Liver (tissue), 9 donors: ENCODE data around the gene TTLL5. TPM values are rescaled to one million over a fixed set of nuclear protein-coding genes. Genes with fewer than 3 reads are reported as not detected.

Experiments
- DNase-seq: peaks from one replicate; pipeline ENCODE4 v3.0.0-alpha.2; 2017; ENCODE audit warnings: low spot score
- H3K27ac ChIP-seq, 2 donors: one replicate each; pipeline ENCODE4 v1.7.0; 2013; ENCODE audit warnings: inconsistent platforms in 2 of 2, low read length in 2 of 2, control low read depth in 1 of 2, low read depth in 1 of 2, mild to moderate bottlenecking in 1 of 2
- H3K27me3 ChIP-seq, 4 donors: one replicate each; pipeline versions ENCODE4 v1.6.1 to v1.7.0; 2013; ENCODE audit warnings: low read length in 3 of 4, inconsistent platforms in 1 of 4, mild to moderate bottlenecking in 1 of 4, moderate library complexity in 1 of 4; ENCODE audit not compliant: control insufficient read depth in 4 of 4, insufficient read depth in 4 of 4
- H3K36me3 ChIP-seq, 4 donors: one replicate each; pipeline versions ENCODE4 v1.6.1 to v1.7.0; 2013; ENCODE audit warnings: low read length in 3 of 4, mild to moderate bottlenecking in 3 of 4, low read depth in 1 of 4, moderate library complexity in 1 of 4; ENCODE audit not compliant: control insufficient read depth in 4 of 4, insufficient read depth in 3 of 4
- H3K4me1 ChIP-seq, 4 donors: one replicate each; pipeline versions ENCODE4 v1.6.1 to v1.7.0; 2013; ENCODE audit warnings: low read length in 3 of 4, mild to moderate bottlenecking in 3 of 4, moderate library complexity in 1 of 4; ENCODE audit not compliant: control insufficient read depth in 4 of 4, insufficient read depth in 4 of 4
- H3K4me3 ChIP-seq, 3 donors: one replicate each; pipeline versions ENCODE4 v1.6.1 to v1.7.0; 2013; ENCODE audit warnings: low read length in 3 of 3, control low read depth in 1 of 3, low read depth in 1 of 3, mild to moderate bottlenecking in 1 of 3
- H3K9ac ChIP-seq, 2 donors: one replicate each; pipeline ENCODE4 v1.7.0; 2013; ENCODE audit warnings: low read length in 2 of 2, mild to moderate bottlenecking in 2 of 2, moderate library complexity in 2 of 2, control low read depth in 1 of 2, low read depth in 1 of 2
- H3K9me3 ChIP-seq, 4 donors: one replicate each; pipeline versions ENCODE4 v1.6.1 to v1.7.0; 2013; ENCODE audit warnings: low read length in 3 of 4; ENCODE audit not compliant: control insufficient read depth in 4 of 4
- EGR1 ChIP-seq, 2 donors: IDR thresholded peaks; 2 replicates each; pipeline ENCODE4 v1.6.1; 2016 to 2018; ENCODE audit warnings: antibody characterized with exemption in 2 of 2, low read depth in 2 of 2
- FOXA1 ChIP-seq: IDR thresholded peaks from 2 replicates; pipeline ENCODE4 v1.6.1; 2016; ENCODE audit warnings: antibody characterized with exemption
- FOXA2 ChIP-seq: IDR thresholded peaks from 2 replicates; pipeline ENCODE4 v1.6.1; 2016; ENCODE audit warnings: antibody characterized with exemption
- GABPA ChIP-seq, 2 donors: IDR thresholded peaks in 1 of 2; conservative IDR thresholded peaks in 1 of 2; 2 replicates each; pipeline ENCODE4 v1.6.1; 2016; ENCODE audit warnings: antibody characterized with exemption in 2 of 2, mild to moderate bottlenecking in 1 of 2, moderate library complexity in 1 of 2
- HNF4A ChIP-seq, 2 donors: conservative IDR thresholded peaks; 2 replicates each; pipeline ENCODE4 v1.6.1; 2016; ENCODE audit warnings: antibody characterized with exemption in 2 of 2, mild to moderate bottlenecking in 2 of 2
- HNF4G ChIP-seq: IDR thresholded peaks from 2 replicates; pipeline ENCODE4 v1.6.1; 2016; ENCODE audit warnings: antibody characterized with exemption
- JUND ChIP-seq, 2 donors: IDR thresholded peaks; 2 replicates each; pipeline ENCODE4 v1.6.1; 2016; ENCODE audit warnings: antibody characterized with exemption in 2 of 2
- NR2F2 ChIP-seq: IDR thresholded peaks from 2 replicates; pipeline ENCODE4 v1.6.1; 2016; ENCODE audit warnings: antibody characterized with exemption
- RAD21 ChIP-seq, 2 donors: IDR thresholded peaks; 2 replicates each; pipeline ENCODE4 v1.6.1; 2016; ENCODE audit warnings: antibody characterized with exemption in 2 of 2, mild to moderate bottlenecking in 2 of 2
- RXRA ChIP-seq, 2 donors: IDR thresholded peaks; 2 replicates each; pipeline ENCODE4 v1.6.1; 2017 to 2018; ENCODE audit warnings: antibody characterized with exemption in 2 of 2, mild to moderate bottlenecking in 1 of 2
- SP1 ChIP-seq: IDR thresholded peaks from 2 replicates; pipeline ENCODE4 v1.6.1; 2018; ENCODE audit warnings: antibody characterized with exemption, mild to moderate bottlenecking
- TAF1 ChIP-seq: conservative IDR thresholded peaks from 2 replicates; pipeline ENCODE4 v1.6.1; 2016; ENCODE audit warnings: antibody characterized with exemption, mild to moderate bottlenecking
- YY1 ChIP-seq: IDR thresholded peaks from 2 replicates; pipeline ENCODE4 v1.6.1; 2016; ENCODE audit warnings: antibody characterized with exemption, mild to moderate bottlenecking
- WGBS: extraction: QIAGEN DNeasy Blood & Tissue Kit; methylation state at CpG from one replicate; pipeline ENCODE4 v1.1.7; 2013; 5-methylcytosine and 5-hydroxymethylcytosine counted together
- polyA plus RNA-seq, 2 donors: library from polyadenylated mRNA; stranded (reverse) in 1 of 2; unstranded in 1 of 2; fragments of 200-250 nt in 1 of 2; fragments of >200 nt in 1 of 2; fragmentation: Nextera tagmentation in 1 of 2; extraction: Ambion mirVana in 1 of 2; gene quantifications; one replicate each; pipeline versions ENCODE4 v1.2.1 to v1.2.3, GENCODE V29; 2013 to 2015
- total RNA-seq, 2 donors: library from RNA; depleted of rRNA; stranded (reverse); fragments of >200 nt; gene quantifications; one replicate each; pipeline ENCODE4 v1.2.3, GENCODE V29; 2014
- TF ChIP-seq, protein P1 (sequence below): IDR thresholded peaks from 2 replicates; pipeline ENCODE4 v1.6.1; 2016; ENCODE audit warnings: antibody characterized with exemption, mild to moderate bottlenecking
- TF ChIP-seq, protein P2 (sequence below): IDR thresholded peaks from 2 replicates; pipeline ENCODE4 v1.6.1; 2016; ENCODE audit warnings: antibody characterized with exemption
- TF ChIP-seq, protein P3 (sequence below): fragments of 150-350 bp; IDR thresholded peaks from 2 replicates; pipeline ENCODE4 v1.5.1; 2017; ENCODE audit warnings: improper control_type of control experiment, low read depth, low read length; ENCODE audit not compliant: missing input control
- TF ChIP-seq, protein P4 (sequence below): IDR thresholded peaks from 2 replicates; pipeline ENCODE4 v1.6.1; 2016; ENCODE audit warnings: antibody characterized with exemption
- donor health status: healthy.
- donor health status: healthy.
- donor health status: healthy.
- donor health status: healthy.
- donor health status: healthy.

Gene TTLL5
- total and polyA plus RNA-seq, 4 donors, result 4.3 to 14.2 (median 9.8) TPM

DNA sequence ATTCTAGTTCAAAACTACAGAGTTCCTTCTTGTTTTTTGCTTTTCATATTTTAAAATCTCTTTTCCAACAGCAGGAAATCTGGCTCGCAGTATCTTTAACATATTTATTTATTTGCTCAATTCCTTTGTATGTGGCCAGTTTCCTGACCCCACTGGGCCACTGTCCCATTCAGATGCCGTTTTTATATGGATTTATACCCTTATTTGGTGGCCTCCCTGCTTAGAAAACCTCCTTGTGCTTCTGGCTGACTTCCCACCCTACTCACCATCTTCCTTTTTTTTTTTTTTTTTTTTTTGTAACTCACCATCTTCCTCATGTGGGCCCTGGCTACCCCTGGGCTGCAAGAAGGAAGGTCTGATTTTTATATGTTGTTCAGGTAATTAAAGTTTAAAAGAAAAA is 53.9 kb downstream of the TTLL5 start:
- TF ChIP-seq TAF1, result no peak
- no peak for TF ChIP-seq HNF4A (conservative IDR thresholded peaks at IDR 0.05)
- TF ChIP-seq FOXA2, result no peak
- no peak for TF ChIP-seq YY1
- TF ChIP-seq NR2F2, result no peak
- TF ChIP-seq, protein P1, sequence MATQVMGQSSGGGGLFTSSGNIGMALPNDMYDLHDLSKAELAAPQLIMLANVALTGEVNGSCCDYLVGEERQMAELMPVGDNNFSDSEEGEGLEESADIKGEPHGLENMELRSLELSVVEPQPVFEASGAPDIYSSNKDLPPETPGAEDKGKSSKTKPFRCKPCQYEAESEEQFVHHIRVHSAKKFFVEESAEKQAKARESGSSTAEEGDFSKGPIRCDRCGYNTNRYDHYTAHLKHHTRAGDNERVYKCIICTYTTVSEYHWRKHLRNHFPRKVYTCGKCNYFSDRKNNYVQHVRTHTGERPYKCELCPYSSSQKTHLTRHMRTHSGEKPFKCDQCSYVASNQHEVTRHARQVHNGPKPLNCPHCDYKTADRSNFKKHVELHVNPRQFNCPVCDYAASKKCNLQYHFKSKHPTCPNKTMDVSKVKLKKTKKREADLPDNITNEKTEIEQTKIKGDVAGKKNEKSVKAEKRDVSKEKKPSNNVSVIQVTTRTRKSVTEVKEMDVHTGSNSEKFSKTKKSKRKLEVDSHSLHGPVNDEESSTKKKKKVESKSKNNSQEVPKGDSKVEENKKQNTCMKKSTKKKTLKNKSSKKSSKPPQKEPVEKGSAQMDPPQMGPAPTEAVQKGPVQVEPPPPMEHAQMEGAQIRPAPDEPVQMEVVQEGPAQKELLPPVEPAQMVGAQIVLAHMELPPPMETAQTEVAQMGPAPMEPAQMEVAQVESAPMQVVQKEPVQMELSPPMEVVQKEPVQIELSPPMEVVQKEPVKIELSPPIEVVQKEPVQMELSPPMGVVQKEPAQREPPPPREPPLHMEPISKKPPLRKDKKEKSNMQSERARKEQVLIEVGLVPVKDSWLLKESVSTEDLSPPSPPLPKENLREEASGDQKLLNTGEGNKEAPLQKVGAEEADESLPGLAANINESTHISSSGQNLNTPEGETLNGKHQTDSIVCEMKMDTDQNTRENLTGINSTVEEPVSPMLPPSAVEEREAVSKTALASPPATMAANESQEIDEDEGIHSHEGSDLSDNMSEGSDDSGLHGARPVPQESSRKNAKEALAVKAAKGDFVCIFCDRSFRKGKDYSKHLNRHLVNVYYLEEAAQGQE, result no peak
- TF ChIP-seq, protein P2, sequence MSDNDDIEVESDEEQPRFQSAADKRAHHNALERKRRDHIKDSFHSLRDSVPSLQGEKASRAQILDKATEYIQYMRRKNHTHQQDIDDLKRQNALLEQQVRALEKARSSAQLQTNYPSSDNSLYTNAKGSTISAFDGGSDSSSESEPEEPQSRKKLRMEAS, result no peak
- no peak for TF ChIP-seq GABPA (IDR thresholded peaks at IDR 0.05 in 1 of 2, conservative IDR thresholded peaks at IDR 0.05 in 1 of 2)
- TF ChIP-seq, protein P3, sequence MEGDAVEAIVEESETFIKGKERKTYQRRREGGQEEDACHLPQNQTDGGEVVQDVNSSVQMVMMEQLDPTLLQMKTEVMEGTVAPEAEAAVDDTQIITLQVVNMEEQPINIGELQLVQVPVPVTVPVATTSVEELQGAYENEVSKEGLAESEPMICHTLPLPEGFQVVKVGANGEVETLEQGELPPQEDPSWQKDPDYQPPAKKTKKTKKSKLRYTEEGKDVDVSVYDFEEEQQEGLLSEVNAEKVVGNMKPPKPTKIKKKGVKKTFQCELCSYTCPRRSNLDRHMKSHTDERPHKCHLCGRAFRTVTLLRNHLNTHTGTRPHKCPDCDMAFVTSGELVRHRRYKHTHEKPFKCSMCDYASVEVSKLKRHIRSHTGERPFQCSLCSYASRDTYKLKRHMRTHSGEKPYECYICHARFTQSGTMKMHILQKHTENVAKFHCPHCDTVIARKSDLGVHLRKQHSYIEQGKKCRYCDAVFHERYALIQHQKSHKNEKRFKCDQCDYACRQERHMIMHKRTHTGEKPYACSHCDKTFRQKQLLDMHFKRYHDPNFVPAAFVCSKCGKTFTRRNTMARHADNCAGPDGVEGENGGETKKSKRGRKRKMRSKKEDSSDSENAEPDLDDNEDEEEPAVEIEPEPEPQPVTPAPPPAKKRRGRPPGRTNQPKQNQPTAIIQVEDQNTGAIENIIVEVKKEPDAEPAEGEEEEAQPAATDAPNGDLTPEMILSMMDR, result no peak
- TF ChIP-seq JUND (IDR thresholded peaks at IDR 0.05), result no peak
- TF ChIP-seq, protein P4, sequence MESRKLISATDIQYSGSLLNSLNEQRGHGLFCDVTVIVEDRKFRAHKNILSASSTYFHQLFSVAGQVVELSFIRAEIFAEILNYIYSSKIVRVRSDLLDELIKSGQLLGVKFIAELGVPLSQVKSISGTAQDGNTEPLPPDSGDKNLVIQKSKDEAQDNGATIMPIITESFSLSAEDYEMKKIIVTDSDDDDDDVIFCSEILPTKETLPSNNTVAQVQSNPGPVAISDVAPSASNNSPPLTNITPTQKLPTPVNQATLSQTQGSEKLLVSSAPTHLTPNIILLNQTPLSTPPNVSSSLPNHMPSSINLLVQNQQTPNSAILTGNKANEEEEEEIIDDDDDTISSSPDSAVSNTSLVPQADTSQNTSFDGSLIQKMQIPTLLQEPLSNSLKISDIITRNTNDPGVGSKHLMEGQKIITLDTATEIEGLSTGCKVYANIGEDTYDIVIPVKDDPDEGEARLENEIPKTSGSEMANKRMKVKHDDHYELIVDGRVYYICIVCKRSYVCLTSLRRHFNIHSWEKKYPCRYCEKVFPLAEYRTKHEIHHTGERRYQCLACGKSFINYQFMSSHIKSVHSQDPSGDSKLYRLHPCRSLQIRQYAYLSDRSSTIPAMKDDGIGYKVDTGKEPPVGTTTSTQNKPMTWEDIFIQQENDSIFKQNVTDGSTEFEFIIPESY, result no peak
- no peak for TF ChIP-seq RXRA (IDR thresholded peaks at IDR 0.05)
- TF ChIP-seq FOXA1, result no peak
- TF ChIP-seq EGR1 (IDR thresholded peaks at IDR 0.05; ENCODE audit: low read depth in 2 of 2), result no peak
- Histone ChIP-seq H3K4me1 (peaks cover 2 to 12% (median 5%) of the 10 kb centered on the region in 4 donors), H3K9ac (no peak overlapping the region), H3K4me3 (no peak overlapping the region), H3K27me3 (no peaks in the 10 kb centered on the region), H3K27ac (no peak overlapping the region), H3K9me3 (no peaks in the 10 kb centered on the region), H3K36me3 (peaks cover 0 to 2% (median 0%) of the 10 kb centered on the region in 4 donors)
- DNase-seq, result no peak
- WGBS, result 64% methylated on average over 2 of the region's 2 CpGs

DNA sequence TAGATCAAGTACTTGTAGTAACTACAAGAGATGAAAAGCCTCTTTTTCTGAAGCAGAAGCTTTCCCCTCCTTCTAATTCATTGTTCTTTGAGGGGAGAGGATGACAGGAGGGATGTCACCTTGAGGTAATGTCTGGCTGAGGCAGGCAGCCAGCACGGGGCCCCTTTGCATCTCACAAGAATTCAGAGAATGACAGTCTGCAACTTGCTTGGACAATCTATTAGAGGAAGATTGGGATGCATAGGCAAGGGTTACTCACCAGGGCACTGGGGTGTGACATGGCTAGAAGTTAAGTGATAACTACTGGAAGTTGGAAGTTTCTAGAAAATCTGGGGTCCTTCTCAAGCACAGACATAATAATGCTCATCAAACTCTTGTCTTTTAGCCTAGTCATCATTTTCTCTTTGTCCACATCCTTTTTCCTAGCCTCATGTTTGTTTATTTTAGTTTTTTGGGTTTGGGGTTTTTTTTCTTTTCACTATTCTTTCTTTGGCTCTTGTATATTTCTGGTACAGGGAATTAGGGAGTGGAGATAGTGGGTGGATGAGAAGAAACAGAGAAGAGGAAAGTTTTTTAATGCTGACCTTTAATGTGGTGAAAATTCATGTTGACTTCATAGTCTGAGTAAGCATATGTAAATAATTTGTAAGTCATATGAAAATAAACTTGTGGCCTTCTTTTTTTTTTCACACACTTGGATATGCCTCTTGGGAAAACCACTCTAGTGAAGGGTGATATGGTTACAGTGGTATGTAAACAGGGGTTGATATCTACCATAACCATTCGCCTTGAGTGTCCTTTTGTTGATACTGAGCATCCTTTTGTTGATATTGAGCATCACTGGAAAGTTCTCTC is 55.1 kb downstream of the TTLL5 start:
- no peak overlapping the region for H3K27ac ChIP-seq
- H3K4me1 ChIP-seq, result peaks cover 2 to 16% (median 5%) of the 10 kb centered on the region in 4 donors
- H3K27me3 ChIP-seq, result no peaks in the 10 kb centered on the region
- H3K9ac ChIP-seq, result no peak overlapping the region
- WGBS, result 91% methylated on average over 2 of the region's 2 CpGs
- no peak for TF ChIP-seq NR2F2
- TF ChIP-seq EGR1 (IDR thresholded peaks at IDR 0.05; ENCODE audit: low read depth in 2 of 2), result no peak
- no peak for TF ChIP-seq YY1
- no peak for TF ChIP-seq SP1
- no peak for TF ChIP-seq HNF4A (conservative IDR thresholded peaks at IDR 0.05)
- no peak for TF ChIP-seq RAD21 (IDR thresholded peaks at IDR 0.05)
- TF ChIP-seq, protein P2, result no peak
- TF ChIP-seq, protein P1, result no peak
- TF ChIP-seq HNF4G, result no peak
- TF ChIP-seq TAF1, result no peak
- no peak for TF ChIP-seq FOXA1
- no peak for TF ChIP-seq RXRA (IDR thresholded peaks at IDR 0.05)
- no peak for DNase-seq
- H3K9me3 ChIP-seq, result no peaks in the 10 kb centered on the region
- H3K36me3 ChIP-seq, result peaks cover 0 to 2% (median 0%) of the 10 kb centered on the region in 4 donors
- no peak overlapping the region for H3K4me3 ChIP-seq
